Muscle of leg (tissue), 11 donors: ENCODE measurements around the gene LY9. TPM values are rescaled to one million over a fixed set of nuclear protein-coding genes. Genes with fewer than 3 reads are reported as not detected.

Source experiments
- DNase-seq: peaks from one replicate; pipeline ENCODE4 v3.0.0; 2013
- H3K27ac ChIP-seq: one replicate; pipeline ENCODE4 v1.5.1; 2013; ENCODE audit warnings: mild to moderate bottlenecking, low read length, control low read depth
- H3K27me3 ChIP-seq: one replicate; pipeline ENCODE4 v1.6.1; 2013; ENCODE audit warnings: low read length; ENCODE audit not compliant: control insufficient read depth, insufficient read depth
- H3K36me3 ChIP-seq: one replicate; pipeline ENCODE4 v1.6.1; 2013; ENCODE audit warnings: low read length; ENCODE audit not compliant: control insufficient read depth, insufficient read depth
- H3K4me1 ChIP-seq: one replicate; pipeline ENCODE4 v1.6.1; 2013; ENCODE audit warnings: low read length; ENCODE audit not compliant: control insufficient read depth, insufficient read depth
- H3K4me3 ChIP-seq: one replicate; pipeline ENCODE4 v1.5.1; 2013; ENCODE audit warnings: low read length, control low read depth
- H3K9me3 ChIP-seq: replicated peaks from 2 replicates; pipeline ENCODE4 v1.6.1; 2013; ENCODE audit warnings: low read depth, low read length; ENCODE audit not compliant: control insufficient read depth
- whole genome bisulfite sequencing: methylation state at CpG from one replicate; pipeline ENCODE4 v1.1.5; 2013; ENCODE audit warnings: missing lambda C conversion rate; ENCODE audit not compliant: insufficient coverage; 5-methylcytosine and 5-hydroxymethylcytosine counted together
- polyA plus RNA-seq, 8 donors: library from polyadenylated mRNA; unstranded; fragments of 120-200 nt; gene quantifications; one replicate each; pipeline versions ENCODE4 v1.2.1 to v1.2.3, GENCODE V29; 2013; ENCODE audit warnings: inconsistent platforms in 1 of 8, low replicate concordance in 1 of 8; ENCODE audit not compliant: insufficient read length in 8 of 8, insufficient read depth in 1 of 8
- total RNA-seq: library from RNA; stranded (reverse); fragments of 120-200 nt; gene quantifications from one replicate; pipeline ENCODE4 v1.2.4, GENCODE V29; 2013

Gene LY9
- total and polyA plus RNA-seq, 9 donors: 0.08 to 0.42 (median 0.16) TPM; not detected in 1

DNA sequence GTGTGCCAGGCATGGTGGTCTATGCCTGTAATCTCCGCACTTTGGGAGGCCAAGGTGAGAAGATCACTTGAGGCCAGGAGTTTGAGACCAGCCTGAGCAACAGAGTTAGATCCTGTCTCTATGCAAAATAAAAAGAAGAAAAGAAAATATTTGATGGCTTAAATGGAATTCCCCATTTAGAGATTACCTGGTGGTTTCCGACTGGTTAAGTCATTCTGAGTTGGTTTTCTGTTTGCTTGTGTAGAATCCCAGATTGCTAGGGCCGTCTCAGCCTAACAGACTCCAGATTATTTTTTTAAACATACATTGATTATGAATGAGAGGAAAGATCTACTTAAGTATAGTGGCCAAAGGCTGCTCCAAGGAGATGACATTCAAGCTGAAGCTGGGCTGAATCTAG lies 22.9 kb upstream of the LY9 start:
- Histone ChIP-seq H3K27ac (no peak overlapping the region), H3K36me3 (no peaks in the 10 kb centered on the region), H3K27me3 (no peaks in the 10 kb centered on the region), H3K4me1 (no peaks in the 10 kb centered on the region), H3K4me3 (no peak overlapping the region), H3K9me3 (no peaks in the 10 kb centered on the region)
- WGBS: no CpG with 5 or more reads among the region's 3 CpGs
- DNase-seq: no peak

DNA sequence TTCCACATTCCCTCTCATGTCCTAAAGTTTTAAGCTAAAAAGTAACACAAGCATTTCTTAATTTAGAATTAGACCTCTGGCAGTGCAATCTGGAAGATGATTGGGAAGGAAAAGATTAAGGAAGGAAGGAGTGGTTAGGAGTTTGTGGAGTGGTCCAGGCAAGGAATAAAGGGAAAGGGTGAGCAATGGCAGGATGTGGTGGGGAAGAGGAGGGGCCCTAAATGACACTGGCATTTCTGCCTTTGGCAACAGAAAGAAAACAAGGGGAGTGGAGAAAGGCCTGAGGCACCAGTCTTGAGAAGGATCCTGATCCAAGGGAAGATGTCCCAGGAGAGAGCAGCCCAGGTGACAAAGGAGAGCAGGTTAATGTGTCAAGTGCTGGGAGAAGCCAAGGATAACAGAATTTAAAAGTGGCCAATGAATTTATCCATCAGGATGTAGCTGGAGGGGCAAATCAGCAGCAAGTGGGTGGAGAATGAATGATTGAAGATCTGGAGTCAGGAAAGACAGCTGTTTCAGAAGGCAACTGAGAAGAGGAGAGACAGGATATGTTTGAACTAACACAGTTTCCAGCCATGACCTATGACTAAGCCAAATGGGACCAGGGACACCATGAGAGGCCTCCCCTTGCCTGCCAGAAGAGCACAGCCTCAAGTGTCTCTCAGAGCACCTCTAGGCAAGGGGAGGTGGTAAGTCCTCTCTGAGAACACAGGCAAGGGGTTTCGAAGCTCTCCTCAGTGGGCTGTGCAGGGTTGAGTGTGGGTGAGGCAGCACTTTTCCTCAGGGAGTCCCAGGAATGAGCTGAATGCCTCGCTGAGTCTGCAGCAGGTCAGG lies 20.9 kb upstream of the LY9 start:
- Histone ChIP-seq H3K27ac (no peak overlapping the region), H3K36me3 (no peaks in the 10 kb centered on the region), H3K4me1 (no peaks in the 10 kb centered on the region), H3K4me3 (no peak overlapping the region), H3K27me3 (no peaks in the 10 kb centered on the region), H3K9me3 (no peaks in the 10 kb centered on the region)
- DNase-seq: no peak
- 73% methylated on average over 2 of the region's 2 CpGs for WGBS

DNA sequence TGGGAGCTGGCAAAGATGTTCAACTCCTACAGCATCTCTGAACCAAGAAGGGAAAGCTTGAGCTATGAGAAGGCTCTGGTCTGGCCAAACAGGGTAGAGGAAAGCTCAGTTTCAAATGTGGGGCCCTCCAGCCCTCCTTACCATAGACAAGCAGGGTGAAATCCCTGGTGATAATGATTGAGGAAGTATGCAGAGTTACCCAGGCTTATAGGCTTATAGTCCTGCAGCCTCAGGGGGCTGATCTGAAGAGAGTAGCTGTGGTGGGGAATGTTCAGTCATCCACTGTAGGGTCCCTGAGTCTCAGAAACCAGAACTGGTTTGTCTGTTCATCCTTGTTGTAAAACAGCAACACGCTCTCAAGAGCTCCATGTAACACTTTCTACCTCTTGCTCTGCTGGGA lies 19.8 kb upstream of the LY9 start:
- DNase-seq: no peak
- no peaks in the 10 kb centered on the region for H3K27me3 ChIP-seq
- no peak overlapping the region for H3K27ac ChIP-seq
- H3K4me1 ChIP-seq: no peaks in the 10 kb centered on the region
- H3K36me3 ChIP-seq: no peaks in the 10 kb centered on the region
- H3K4me3 ChIP-seq: no peak overlapping the region
- WGBS: 80% methylated on average over 1 of the region's 1 CpG
- H3K9me3 ChIP-seq: no peaks in the 10 kb centered on the region

DNA sequence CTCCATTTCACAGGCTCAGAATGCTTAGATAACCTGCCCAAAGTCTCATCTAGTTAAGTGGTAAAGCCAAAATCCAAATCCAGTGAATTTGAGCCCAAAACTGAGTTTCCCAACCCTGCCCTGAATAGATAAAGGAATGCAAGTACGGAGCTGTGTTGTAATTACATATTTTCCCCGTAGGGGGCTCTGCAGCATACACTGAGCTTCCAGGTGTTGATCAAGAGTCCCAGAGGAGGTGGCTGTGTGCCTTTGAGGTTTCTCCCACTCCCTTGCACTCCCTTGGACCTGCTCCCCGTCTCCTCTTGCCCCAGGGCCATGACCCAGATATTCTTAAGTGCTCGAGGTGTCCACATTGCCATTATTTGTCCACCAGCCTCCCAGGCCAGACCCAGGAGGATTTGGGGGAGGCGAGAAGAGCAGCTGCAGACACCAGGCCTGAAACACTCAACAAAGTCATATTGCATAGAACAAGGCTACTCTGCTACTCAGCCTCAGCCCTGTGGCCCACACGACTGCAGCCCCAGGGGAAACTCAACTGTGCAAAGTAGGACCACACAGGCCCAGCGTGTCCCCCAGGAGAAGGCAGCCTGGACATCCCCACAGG lies 18.4 kb upstream of the LY9 start:
- DNase-seq: no peak
- no peak overlapping the region for H3K4me3 ChIP-seq
- H3K36me3 ChIP-seq: no peaks in the 10 kb centered on the region
- H3K27ac ChIP-seq: no peak overlapping the region
- WGBS: 50% methylated on average over 5 of the region's 7 CpGs
- no peaks in the 10 kb centered on the region for H3K4me1 ChIP-seq
- H3K27me3 ChIP-seq: no peaks in the 10 kb centered on the region
- H3K9me3 ChIP-seq: no peaks in the 10 kb centered on the region

DNA sequence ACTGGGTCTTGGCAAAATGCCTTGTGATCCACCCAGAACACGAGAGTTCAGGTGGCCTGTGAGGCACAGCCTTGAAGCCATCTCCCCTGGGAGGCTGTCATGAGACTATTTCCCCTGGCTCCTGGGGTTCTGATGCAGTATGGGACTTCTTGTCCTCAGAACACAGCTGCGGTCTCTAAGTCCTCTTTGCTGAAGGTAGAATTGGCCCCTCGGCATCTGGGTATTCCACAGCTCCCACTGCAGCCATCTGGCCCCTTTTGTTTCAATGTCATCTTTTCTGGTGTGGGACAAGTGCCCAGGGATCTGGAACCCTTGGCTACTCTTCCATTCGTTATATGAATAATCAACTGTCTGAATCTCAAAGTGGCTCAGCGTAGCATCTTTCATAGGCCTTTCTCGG lies 17.0 kb upstream of the LY9 start:
- Histone ChIP-seq H3K9me3 (no peaks in the 10 kb centered on the region), H3K4me3 (no peak overlapping the region), H3K27me3 (no peaks in the 10 kb centered on the region), H3K4me1 (no peaks in the 10 kb centered on the region), H3K27ac (no peak overlapping the region), H3K36me3 (no peaks in the 10 kb centered on the region)
- DNase-seq: no peak
- WGBS: 78% methylated on average over 4 of the region's 6 CpGs

DNA sequence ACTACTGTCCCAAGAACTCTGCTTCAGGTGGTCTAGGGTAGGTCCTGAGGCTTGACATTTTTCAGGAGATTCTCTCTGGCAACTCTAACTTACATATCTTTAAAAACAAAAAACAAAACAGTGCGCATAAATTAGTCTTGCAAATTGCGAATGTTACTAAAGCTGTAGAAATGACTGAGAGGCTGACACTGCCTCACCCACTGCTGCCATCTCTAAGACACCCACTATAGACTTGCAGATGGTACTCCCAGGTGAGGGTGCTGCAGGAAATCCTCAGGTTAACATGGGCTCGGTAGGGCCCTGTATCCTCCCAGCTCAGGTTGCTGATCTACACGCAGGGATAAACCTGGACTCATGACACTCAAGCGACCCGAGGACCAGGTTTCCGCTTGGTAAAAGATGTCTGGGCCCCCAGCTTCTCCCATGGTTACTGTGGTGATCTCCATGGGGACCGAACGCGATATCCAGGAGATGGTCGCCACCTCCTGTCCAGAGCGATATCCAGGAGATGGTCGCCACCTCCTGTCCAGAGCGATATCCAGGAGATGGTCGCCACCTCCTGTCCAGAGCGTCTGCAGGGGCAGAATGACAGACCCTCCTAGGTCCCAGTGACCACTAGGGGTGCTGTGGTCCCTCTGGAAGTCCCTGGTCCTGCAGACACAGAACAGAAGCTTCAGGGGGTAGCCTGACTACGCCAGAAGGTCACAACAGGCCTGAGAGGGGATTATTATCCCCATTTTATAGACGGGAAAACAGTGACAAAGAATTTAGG lies 16.2 kb upstream of the LY9 start:
- no peaks in the 10 kb centered on the region for H3K36me3 ChIP-seq
- no peak overlapping the region for H3K27ac ChIP-seq
- no peaks in the 10 kb centered on the region for H3K27me3 ChIP-seq
- DNase-seq: no peak
- H3K4me3 ChIP-seq: no peak overlapping the region
- 81% methylated on average over 12 of the region's 18 CpGs for WGBS
- H3K9me3 ChIP-seq: no peaks in the 10 kb centered on the region
- no peaks in the 10 kb centered on the region for H3K4me1 ChIP-seq

DNA sequence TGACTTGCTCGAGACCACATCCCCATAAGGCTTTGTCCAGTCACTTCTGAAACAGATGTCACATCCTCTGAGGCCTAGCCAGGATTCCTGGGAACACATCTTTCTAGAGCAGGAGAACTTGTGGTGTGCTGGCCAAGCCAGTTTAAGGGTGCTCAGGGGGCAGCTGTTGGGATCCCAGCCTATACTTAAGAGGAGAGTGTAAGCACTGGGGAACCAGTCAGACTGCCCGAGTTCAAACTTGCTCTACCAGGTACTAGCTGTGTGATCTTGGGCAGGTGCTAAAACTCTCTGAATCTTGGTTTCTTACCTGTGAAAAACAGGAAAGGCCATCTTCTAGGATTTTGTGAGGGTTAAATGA lies 15.6 kb upstream of the LY9 start:
- Histone ChIP-seq H3K36me3 (no peaks in the 10 kb centered on the region), H3K4me1 (no peaks in the 10 kb centered on the region), H3K27ac (no peak overlapping the region), H3K27me3 (no peaks in the 10 kb centered on the region), H3K4me3 (no peak overlapping the region), H3K9me3 (no peaks in the 10 kb centered on the region)
- DNase-seq: no peak
- 86% methylated on average over 1 of the region's 2 CpGs for WGBS

DNA sequence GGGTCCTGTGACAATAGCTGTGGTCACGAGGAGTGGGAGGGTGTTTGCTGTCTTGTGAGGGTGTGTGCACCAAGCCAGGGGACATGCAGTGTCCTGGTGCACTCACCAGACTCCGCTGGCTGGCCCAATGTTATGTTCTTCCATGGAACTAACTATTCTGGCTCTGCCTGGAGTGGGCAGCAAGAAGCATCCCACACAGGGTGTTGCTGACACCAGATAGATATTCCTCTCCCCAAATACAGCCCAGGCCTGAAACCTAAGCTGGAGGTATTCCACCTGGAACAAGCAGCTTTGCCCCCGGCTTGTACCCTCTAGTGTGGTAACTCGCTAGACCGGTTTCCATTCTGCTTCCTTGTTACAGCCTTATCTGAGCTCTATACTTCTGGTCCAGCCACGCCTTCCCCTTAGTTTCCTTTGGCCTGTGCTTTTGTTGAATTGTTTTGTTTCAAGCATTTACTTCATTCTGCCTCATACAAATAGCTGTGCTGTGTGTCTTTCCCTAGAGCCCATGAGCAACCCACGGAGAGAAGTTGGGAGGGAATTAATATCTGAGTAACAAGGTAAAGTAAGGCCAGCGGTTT lies 14.7 kb upstream of the LY9 start:
- no peak for DNase-seq
- no peak overlapping the region for H3K4me3 ChIP-seq
- no peaks in the 10 kb centered on the region for H3K27me3 ChIP-seq
- WGBS: 85% methylated on average over 2 of the region's 8 CpGs
- no peaks in the 10 kb centered on the region for H3K36me3 ChIP-seq
- no peaks in the 10 kb centered on the region for H3K9me3 ChIP-seq
- no peak overlapping the region for H3K27ac ChIP-seq
- no peaks in the 10 kb centered on the region for H3K4me1 ChIP-seq

DNA sequence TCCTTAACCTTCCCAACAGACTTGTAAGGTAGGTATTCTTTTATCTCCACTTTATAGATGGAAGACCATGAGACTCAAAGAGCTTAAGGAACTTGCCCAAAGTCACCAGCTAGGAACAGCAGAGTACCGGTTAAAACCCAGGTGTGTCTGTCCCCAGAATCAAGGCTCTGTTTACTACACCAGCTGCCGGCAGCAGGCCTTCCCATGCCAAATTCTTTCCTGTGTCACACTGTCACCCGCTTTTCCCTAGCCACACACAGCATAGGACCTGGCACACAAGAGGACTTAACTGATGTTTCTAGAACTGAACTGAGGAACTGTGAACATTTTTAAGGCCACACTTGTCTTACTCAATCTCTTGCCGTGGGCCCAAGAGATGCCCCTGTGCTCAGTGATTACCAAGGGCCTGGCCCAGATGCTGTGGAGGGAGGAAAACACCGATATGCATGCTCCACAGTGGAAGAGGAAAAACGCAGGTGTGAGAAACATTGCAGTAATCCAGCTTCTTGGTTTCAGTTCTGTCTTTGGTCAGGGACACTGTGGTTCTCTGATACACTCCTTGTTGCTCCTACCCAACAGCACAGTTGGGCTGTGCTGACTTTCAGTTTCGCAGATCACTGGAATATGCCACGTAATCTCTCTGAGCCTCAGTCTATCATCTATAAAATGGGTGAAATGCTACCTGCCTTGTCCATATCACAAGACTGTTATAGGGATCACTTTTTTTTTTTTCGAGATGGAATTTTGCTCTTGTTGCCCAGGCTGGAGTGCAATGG lies 13.9 kb upstream of the LY9 start:
- Histone ChIP-seq H3K4me3 (no peak overlapping the region), H3K27me3 (no peaks in the 10 kb centered on the region), H3K36me3 (no peaks in the 10 kb centered on the region), H3K4me1 (no peaks in the 10 kb centered on the region), H3K9me3 (no peaks in the 10 kb centered on the region), H3K27ac (no peak overlapping the region)
- 76% methylated on average over 7 of the region's 9 CpGs for WGBS
- peak; percentile 40 for DNase-seq
